ENCODE data around the gene LMNA.
A peak's percentile ranks its signal among the peaks of the same experiment; 100 is the strongest.

Gene LMNA

DNA sequence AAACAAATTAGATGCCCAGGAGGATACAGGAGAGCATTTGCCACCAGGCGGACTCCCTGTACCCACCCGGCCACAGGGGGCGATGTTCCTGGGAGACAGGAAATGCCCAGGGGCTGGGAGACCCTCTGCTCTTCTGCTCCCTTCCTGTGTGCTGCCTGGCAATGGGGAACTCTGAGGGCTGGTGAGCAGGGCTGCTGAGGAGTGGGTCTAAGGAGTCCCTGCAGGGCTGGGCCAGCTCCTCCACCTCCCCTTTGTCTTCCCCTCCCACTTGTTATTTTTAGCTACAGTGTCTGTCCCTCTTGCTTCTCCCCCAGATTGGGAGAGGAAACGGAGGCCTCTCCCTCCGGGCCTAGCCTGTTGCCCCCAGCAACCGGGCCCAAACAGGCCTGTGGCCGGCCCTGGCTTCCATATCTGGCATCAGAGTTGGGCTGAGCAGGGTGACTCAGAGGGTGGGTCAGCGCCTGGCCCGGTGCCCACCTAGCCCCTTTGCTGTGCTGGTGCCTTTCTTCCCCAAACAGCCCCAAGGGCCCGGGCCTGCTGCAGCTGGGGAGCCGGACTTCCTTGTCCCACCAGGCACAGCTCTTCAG is 11.6 kb downstream of the LMNA start:
- DNase-seq (ENCODE audit: low read depth): peak; percentile 98
- H3K9me3 ChIP-seq (ENCODE audit: control insufficient read depth, low read length): no peaks in the 10 kb centered on the region
- peak overlapping the region; percentile 100 for H3K9ac ChIP-seq (ENCODE audit: low read length)
- peaks cover 18% of the 10 kb centered on the region for H3K36me3 ChIP-seq (ENCODE audit: control insufficient read depth, insufficient read depth, low read length, severe bottlenecking)
- H3K4me3 ChIP-seq (ENCODE audit: low read length): peak overlapping the region; percentile 74
- no peaks in the 10 kb centered on the region for H3K27me3 ChIP-seq (replicated peaks; ENCODE audit: control insufficient read depth, insufficient read depth, low read length)
- H3K4me1 ChIP-seq (ENCODE audit: control insufficient read depth, insufficient read depth, low read length): peaks cover 91% of the 10 kb centered on the region

- peak overlapping the region; percentile 100 for H3K9ac ChIP-seq (ENCODE audit: low read length)
- peak overlapping the region; percentile 74 for H3K4me3 ChIP-seq (ENCODE audit: low read length)
- no peaks in the 10 kb centered on the region for H3K9me3 ChIP-seq (ENCODE audit: control insufficient read depth, low read length)
- H3K36me3 ChIP-seq (ENCODE audit: control insufficient read depth, insufficient read depth, low read length, severe bottlenecking): peaks cover 23% of the 10 kb centered on the region
- H3K27me3 ChIP-seq (replicated peaks; ENCODE audit: control insufficient read depth, insufficient read depth, low read length): no peaks in the 10 kb centered on the region
- peaks cover 85% of the 10 kb centered on the region for H3K4me1 ChIP-seq (ENCODE audit: control insufficient read depth, insufficient read depth, low read length)
- peak; percentile 86 for DNase-seq (ENCODE audit: low read depth)
Measured at GRCh38 chr1:156126630-156127534, 12.4 kb downstream of the LMNA start.

DNA sequence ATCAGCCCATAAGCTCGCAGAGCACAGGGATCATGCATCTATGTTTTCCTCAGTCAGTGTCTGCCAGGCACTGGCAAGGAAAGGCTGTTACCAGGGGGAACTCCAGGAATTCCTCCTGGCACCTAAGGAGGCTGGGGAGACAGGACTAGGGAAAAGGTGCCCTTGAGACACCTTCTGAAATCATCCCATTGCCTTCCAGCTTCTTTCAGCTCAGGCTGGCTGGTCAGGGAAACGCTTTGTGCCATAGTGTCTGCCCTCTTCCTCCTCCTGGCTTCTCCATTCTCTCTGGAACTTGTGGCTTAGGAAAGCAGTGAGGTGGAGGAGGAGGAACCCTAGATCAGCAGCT is 13.8 kb downstream of the LMNA start:
- H3K27me3 ChIP-seq (replicated peaks; ENCODE audit: control insufficient read depth, insufficient read depth, low read length): no peaks in the 10 kb centered on the region
- H3K9me3 ChIP-seq (ENCODE audit: control insufficient read depth, low read length): no peaks in the 10 kb centered on the region
- no peak for DNase-seq (ENCODE audit: low read depth)
- peak overlapping the region; percentile 74 for H3K4me3 ChIP-seq (ENCODE audit: low read length)
- H3K9ac ChIP-seq (ENCODE audit: low read length): peak overlapping the region; percentile 100
- peaks cover 36% of the 10 kb centered on the region for H3K36me3 ChIP-seq (ENCODE audit: control insufficient read depth, insufficient read depth, low read length, severe bottlenecking)
- peaks cover 72% of the 10 kb centered on the region for H3K4me1 ChIP-seq (ENCODE audit: control insufficient read depth, insufficient read depth, low read length)

DNA sequence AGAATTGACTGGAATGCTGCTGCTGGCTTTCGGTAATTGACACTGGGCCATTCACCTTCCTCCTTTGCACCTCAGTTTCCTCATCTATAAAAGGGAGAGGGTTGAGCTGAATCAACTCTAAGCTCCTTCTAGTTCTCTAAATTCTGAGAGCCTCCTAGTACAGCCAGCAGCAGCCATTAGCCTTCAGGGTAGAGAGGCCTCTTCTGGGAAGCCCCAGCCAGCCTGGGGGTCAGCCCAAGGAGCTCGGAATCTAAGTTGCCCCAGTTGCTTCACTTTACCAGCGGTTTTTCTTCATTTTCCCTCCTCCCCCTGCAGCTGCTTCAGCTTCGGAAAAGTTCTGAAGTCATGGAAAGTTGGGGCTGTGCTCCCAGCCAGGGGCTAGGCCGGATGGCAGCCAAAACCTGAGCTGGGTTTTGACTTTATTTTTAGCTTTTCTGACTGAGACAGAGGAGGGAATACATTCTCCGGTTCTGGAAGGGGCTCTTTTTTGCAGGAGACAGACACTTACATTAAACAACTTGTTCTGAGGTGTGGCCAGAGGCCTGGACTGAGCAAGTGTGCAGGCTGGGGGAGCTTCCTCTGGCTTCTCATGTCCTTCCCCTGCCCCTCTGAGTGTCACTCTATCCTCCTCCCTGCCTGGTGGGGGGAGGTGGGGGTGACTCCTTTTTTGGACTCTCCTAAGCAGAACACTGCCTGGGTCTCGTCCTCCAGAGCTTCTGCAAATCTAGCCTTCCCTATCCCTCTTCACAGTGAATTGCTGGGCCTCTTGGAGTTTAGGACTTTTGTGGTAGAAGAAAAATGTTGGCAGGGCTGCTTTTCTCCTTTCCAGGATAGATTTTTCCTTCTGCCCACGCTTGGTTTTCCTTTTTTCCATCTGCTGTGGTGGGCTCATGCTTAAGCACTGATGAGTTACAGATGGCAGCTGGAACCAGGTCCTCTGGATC is 14.4 kb downstream of the LMNA start:
- H3K9me3 ChIP-seq (ENCODE audit: control insufficient read depth, low read length): no peaks in the 10 kb centered on the region
- peaks cover 42% of the 10 kb centered on the region for H3K36me3 ChIP-seq (ENCODE audit: control insufficient read depth, insufficient read depth, low read length, severe bottlenecking)
- peak overlapping the region; percentile 100 for H3K9ac ChIP-seq (ENCODE audit: low read length)
- peak; percentile 87 for DNase-seq (ENCODE audit: low read depth)
- H3K4me1 ChIP-seq (ENCODE audit: control insufficient read depth, insufficient read depth, low read length): peaks cover 66% of the 10 kb centered on the region
- no peaks in the 10 kb centered on the region for H3K27me3 ChIP-seq (replicated peaks; ENCODE audit: control insufficient read depth, insufficient read depth, low read length)
- H3K4me3 ChIP-seq (ENCODE audit: low read length): peak overlapping the region; percentile 74

DNA sequence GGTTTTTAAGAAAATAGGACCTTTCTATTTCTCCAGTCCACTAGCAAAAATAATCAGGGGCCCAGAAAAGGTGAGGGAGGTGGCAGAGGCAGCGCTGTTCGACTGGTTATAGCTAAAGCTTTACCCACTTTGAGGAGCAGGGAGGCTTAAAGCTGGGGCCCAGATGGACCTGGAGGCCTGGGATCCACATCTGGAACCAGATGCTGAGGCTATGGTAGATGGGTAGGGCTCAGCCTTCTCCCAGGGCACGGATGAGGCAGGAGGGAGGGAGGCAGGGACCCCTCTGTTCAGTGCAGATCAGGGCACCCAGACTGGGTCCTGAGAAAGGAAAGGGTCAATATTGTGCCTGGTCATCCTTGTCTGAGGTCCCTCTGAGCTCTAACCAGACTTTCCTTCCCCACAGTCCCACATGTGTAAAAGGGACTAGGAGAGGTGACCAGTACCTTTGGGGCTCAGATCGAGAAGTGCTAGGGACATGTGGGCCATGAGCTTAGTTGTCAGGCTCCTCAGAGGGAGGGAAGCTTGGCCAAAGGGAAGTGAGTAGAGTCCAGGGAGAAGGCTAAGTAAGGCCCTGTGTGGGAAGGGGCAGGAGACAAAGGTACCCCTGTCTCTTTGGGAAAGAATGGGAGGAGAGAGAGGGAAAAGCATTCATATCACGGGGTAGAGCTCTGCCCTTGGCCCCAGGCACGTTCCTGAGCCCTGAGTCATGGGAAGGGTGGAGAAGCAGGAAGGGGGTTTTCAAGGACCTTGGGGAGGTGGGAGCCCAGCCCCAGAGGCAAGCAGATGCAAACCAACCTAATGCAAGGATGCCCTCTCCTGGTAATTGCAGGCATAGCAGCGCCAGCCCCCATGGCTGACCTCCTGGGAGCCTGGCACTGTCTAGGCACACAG is 15.4 kb downstream of the LMNA start:
- no peaks in the 10 kb centered on the region for H3K9me3 ChIP-seq (ENCODE audit: control insufficient read depth, low read length)
- peaks cover 52% of the 10 kb centered on the region for H3K36me3 ChIP-seq (ENCODE audit: control insufficient read depth, insufficient read depth, low read length, severe bottlenecking)
- peaks cover 56% of the 10 kb centered on the region for H3K4me1 ChIP-seq (ENCODE audit: control insufficient read depth, insufficient read depth, low read length)
- no peaks in the 10 kb centered on the region for H3K27me3 ChIP-seq (replicated peaks; ENCODE audit: control insufficient read depth, insufficient read depth, low read length)
- peak overlapping the region; percentile 74 for H3K4me3 ChIP-seq (ENCODE audit: low read length)
- H3K9ac ChIP-seq (ENCODE audit: low read length): peak overlapping the region; percentile 100
- DNase-seq (ENCODE audit: low read depth): peak; percentile 98

- H3K27me3 ChIP-seq (replicated peaks; ENCODE audit: control insufficient read depth, insufficient read depth, low read length): no peaks in the 10 kb centered on the region
- H3K36me3 ChIP-seq (ENCODE audit: control insufficient read depth, insufficient read depth, low read length, severe bottlenecking): peaks cover 58% of the 10 kb centered on the region
- H3K4me3 ChIP-seq (ENCODE audit: low read length): no peak overlapping the region
- H3K9ac ChIP-seq (ENCODE audit: low read length): peak overlapping the region; percentile 100
- no peak for DNase-seq (ENCODE audit: low read depth)
- no peaks in the 10 kb centered on the region for H3K9me3 ChIP-seq (ENCODE audit: control insufficient read depth, low read length)
- peaks cover 50% of the 10 kb centered on the region for H3K4me1 ChIP-seq (ENCODE audit: control insufficient read depth, insufficient read depth, low read length)
Measured at GRCh38 chr1:156130578-156130942, 16.0 kb downstream of the LMNA start.

- H3K9me3 ChIP-seq (ENCODE audit: control insufficient read depth, low read length): no peaks in the 10 kb centered on the region
- no peak overlapping the region for H3K4me3 ChIP-seq (ENCODE audit: low read length)
- peaks cover 9% of the 10 kb centered on the region for H3K4me1 ChIP-seq (ENCODE audit: control insufficient read depth, insufficient read depth, low read length)
- DNase-seq (ENCODE audit: low read depth): no peak
- H3K9ac ChIP-seq (ENCODE audit: low read length): peak overlapping the region; percentile 41
- no peaks in the 10 kb centered on the region for H3K27me3 ChIP-seq (replicated peaks; ENCODE audit: control insufficient read depth, insufficient read depth, low read length)
- peaks cover 92% of the 10 kb centered on the region for H3K36me3 ChIP-seq (ENCODE audit: control insufficient read depth, insufficient read depth, low read length, severe bottlenecking)
Measured at GRCh38 chr1:156134716-156135435, 20.4 kb downstream of the LMNA start.

DNA sequence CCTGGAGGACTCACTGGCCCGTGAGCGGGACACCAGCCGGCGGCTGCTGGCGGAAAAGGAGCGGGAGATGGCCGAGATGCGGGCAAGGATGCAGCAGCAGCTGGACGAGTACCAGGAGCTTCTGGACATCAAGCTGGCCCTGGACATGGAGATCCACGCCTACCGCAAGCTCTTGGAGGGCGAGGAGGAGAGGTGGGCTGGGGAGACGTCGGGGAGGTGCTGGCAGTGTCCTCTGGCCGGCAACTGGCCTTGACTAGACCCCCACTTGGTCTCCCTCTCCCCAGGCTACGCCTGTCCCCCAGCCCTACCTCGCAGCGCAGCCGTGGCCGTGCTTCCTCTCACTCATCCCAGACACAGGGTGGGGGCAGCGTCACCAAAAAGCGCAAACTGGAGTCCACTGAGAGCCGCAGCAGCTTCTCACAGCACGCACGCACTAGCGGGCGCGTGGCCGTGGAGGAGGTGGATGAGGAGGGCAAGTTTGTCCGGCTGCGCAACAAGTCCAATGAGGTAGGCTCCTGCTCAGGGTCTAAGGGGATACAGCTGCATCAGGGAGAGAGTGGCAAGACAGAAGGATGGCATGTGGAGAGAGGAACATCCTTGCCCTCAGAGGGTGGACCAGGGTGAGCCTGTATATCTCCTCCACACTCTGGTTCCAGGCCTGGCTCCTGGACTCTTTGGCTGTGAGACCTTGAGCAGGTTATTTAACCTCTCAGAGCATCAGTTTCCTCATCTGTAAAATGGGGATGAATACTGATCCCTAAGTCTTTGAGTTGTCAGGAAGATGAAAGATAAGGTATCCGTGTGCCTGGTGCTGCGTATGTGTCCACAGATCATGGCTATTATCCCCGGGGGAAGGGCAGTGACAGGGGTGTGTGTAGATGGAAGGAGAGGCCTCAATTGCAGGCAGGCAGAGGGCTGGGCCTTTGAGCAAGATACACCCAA is 21.7 kb downstream of the LMNA start:
- Histone ChIP-seq H3K27me3 (replicated peaks; ENCODE audit: control insufficient read depth, insufficient read depth, low read length) (no peaks in the 10 kb centered on the region), H3K4me3 (ENCODE audit: low read length) (no peak overlapping the region), H3K9ac (ENCODE audit: low read length) (no peak overlapping the region), H3K4me1 (ENCODE audit: control insufficient read depth, insufficient read depth, low read length) (peaks cover 8% of the 10 kb centered on the region), H3K9me3 (ENCODE audit: control insufficient read depth, low read length) (no peaks in the 10 kb centered on the region), H3K36me3 (ENCODE audit: control insufficient read depth, insufficient read depth, low read length, severe bottlenecking) (peaks cover 95% of the 10 kb centered on the region)
- DNase-seq (ENCODE audit: low read depth): no peak

GRCh38 chr1:156136970-156137483 is 22.5 kb downstream of the LMNA start:
- Histone ChIP-seq H3K9ac (ENCODE audit: low read length) (no peak overlapping the region), H3K4me3 (ENCODE audit: low read length) (no peak overlapping the region), H3K9me3 (ENCODE audit: control insufficient read depth, low read length) (no peaks in the 10 kb centered on the region), H3K27me3 (replicated peaks; ENCODE audit: control insufficient read depth, insufficient read depth, low read length) (no peaks in the 10 kb centered on the region), H3K4me1 (ENCODE audit: control insufficient read depth, insufficient read depth, low read length) (peaks cover 8% of the 10 kb centered on the region), H3K36me3 (ENCODE audit: control insufficient read depth, insufficient read depth, low read length, severe bottlenecking) (peaks cover 91% of the 10 kb centered on the region)
- no peak for DNase-seq (ENCODE audit: low read depth)

Measured in adipocyte (in vitro differentiated cells).